GM20000 (cell line): ENCODE measurements around the gene ANTXR1.

ENCODE experiments used
- DNase-seq: peaks from one replicate; pipeline ENCODE4 v3.0.0; 2012; ENCODE audit warnings: low spot score
- CTCF ChIP-seq: IDR thresholded peaks from 2 replicates; pipeline ENCODE4 v1.5.1; 2012; ENCODE audit warnings: mild to moderate bottlenecking, control low read depth; ENCODE audit errors: extremely low read depth, missing control alignments

The ANTXR1 gene

GRCh38 chr2:69097148-69097610 lies 84.2 kb downstream of the ANTXR1 start:
- no peak for TF ChIP-seq CTCF
- no peak for DNase-seq

GRCh38 chr2:69097891-69098655 lies 85.1 kb downstream of the ANTXR1 start:
- DNase-seq: no peak
- TF ChIP-seq CTCF: no peak

GRCh38 chr2:69099541-69099940 lies 86.6 kb downstream of the ANTXR1 start:
- TF ChIP-seq CTCF: no peak
- no peak for DNase-seq

- TF ChIP-seq CTCF: no peak
- no peak for DNase-seq
Measured at GRCh38 chr2:69100220-69100723, 87.3 kb downstream of the ANTXR1 start.

- DNase-seq: no peak
- no peak for TF ChIP-seq CTCF
Measured at GRCh38 chr2:69102041-69102593, 89.1 kb downstream of the ANTXR1 start.

- DNase-seq: no peak
- TF ChIP-seq CTCF: no peak
Measured at GRCh38 chr2:69103419-69103818, 90.4 kb downstream of the ANTXR1 start.

- no peak for DNase-seq
- no peak for TF ChIP-seq CTCF
Measured at GRCh38 chr2:69104261-69104660, 91.3 kb downstream of the ANTXR1 start.
